ENCODE data around the gene R3HDM2.
A peak's percentile ranks its signal among the peaks of the same experiment; 100 is the strongest.

The R3HDM2 gene

DNA sequence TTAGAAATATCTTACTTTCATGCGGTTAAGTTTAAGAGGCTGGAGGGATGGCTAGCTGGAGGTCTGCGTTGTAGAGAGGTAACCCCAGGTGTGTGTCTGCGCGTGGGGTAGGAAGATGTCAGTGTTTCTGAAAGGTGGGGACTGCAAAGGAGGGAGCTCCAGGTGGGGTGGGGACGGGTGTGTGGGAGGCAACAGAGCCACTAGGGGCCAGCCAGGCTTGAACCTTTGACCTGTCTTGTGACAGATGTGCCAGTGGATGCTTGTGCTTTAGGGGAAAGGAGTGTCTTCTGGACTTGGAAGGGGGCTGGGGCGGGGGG is 29.6 kb upstream of the R3HDM2 start:
- peaks cover 5 to 13% of the 10 kb centered on the region in 2 donors for H3K27me3 ChIP-seq (ENCODE audit: control insufficient read depth in 1 of 2, insufficient read depth in 2 of 2, low read length in 2 of 2)
- H3K9ac ChIP-seq (ENCODE audit: low read depth in 1 of 2, low read length in 2 of 2) = no peak overlapping the region
- no peaks in the 10 kb centered on the region for H3K36me3 ChIP-seq (ENCODE audit: control insufficient read depth in 1 of 2, insufficient read depth in 2 of 2, low read length in 2 of 2)
- H3K27ac ChIP-seq (ENCODE audit: low read depth, low read length) = no peak overlapping the region
- H3K9me3 ChIP-seq (ENCODE audit: control insufficient read depth in 1 of 2, low read length in 2 of 2) = no peaks in the 10 kb centered on the region
- H3K4me1 ChIP-seq (ENCODE audit: control insufficient read depth in 1 of 2, insufficient read depth in 2 of 2, low read length in 2 of 2) = peaks cover 19 to 37% of the 10 kb centered on the region in 2 donors
- peak overlapping the region; percentile 12 to 62 for H3K4me3 ChIP-seq (ENCODE audit: low read depth in 1 of 2, low read length in 2 of 2)

DNA sequence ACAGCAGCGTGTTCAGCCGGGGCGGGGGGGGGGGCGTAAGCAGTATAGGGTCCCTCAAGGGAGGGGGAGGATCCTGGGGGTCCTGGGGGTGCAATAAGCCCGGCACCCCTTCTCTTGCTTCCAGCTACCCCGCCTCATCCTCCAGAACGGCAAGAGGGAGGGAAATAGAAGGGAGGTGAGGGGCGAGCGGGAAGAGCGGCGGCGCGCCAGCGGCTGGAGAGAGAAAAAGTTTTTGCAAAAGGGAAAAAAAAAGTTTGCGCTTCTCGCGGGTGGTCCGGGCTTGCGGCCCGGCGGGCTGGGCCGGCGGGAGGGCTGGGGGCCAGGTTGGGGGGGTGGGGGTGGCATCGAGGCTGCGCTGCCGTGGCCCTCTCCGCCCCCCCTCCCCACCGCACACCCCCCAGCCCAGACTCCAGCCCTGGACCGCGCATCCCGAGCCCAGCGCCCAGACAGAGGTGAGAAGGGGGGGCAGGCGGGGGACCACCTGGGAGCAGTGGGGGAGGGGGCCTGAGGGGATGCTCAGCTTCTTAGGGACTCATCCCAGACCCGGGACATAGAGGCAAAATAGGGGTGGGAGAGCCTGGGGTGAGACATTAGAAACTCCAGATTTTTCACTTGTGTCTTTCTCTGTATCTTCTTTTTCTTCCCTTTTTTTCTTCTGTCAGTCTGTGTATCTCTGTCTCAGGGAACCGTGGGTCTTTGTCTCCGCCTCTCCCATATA is 29.1 kb upstream of the R3HDM2 start, which contains the start of gene GLI1:
Gene GLI1, plus strand, starts transcription at position 36 of the 718 bp plus-strand sequence. CDS start 3,907 bp downstream, outside the sequence.
- H3K27ac ChIP-seq (ENCODE audit: low read depth, low read length) = peak within 1 kb of the TSS; percentile 30

DNA sequence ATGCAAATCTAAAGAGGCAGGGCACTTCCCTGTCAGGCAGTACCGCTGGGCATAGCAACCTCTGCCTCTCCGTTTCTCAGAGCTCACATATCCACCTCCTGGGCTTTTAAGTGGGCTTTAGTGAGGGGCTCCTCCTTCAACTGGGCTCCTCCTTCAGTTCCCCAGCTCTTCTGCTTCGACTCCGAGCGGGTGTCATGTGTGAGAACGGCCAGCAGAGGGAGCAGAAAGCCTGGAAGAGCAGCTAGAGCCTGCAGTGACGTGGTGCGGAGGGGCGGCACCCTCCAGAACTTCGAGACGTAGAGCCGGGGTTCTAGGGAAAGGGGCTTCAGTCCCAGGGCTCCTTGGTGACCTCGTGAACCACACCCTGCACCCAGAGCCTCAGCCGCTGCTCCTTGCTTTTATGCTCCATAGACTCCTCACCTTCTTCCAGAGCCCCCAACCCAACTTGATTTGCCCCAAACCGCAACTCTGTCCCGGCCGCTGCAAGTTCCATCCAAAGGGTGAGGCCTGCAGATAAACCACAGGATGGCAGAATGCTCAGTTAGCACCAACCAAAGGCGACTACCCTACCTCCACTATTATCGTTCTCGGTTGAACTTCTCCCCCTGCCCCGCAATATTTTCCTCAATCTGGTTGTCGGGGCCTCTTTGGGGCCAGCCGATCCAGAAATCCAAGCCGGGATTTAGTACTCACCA is 28.4 kb upstream of the R3HDM2 start:
- Histone ChIP-seq H3K4me3 (ENCODE audit: low read depth in 1 of 2, low read length in 2 of 2) (peak overlapping the region; percentile 93 to 96), H3K27ac (ENCODE audit: low read depth, low read length) (peak overlapping the region; percentile 30), H3K9me3 (ENCODE audit: control insufficient read depth in 1 of 2, low read length in 2 of 2) (no peaks in the 10 kb centered on the region), H3K27me3 (ENCODE audit: control insufficient read depth in 1 of 2, insufficient read depth in 2 of 2, low read length in 2 of 2) (peaks cover 5 to 13% of the 10 kb centered on the region in 2 donors), H3K4me1 (ENCODE audit: control insufficient read depth in 1 of 2, insufficient read depth in 2 of 2, low read length in 2 of 2) (peaks cover 19 to 40% of the 10 kb centered on the region in 2 donors), H3K9ac (ENCODE audit: low read depth in 1 of 2, low read length in 2 of 2) (peak overlapping the region; percentile 71 to 91), H3K36me3 (ENCODE audit: control insufficient read depth in 1 of 2, insufficient read depth in 2 of 2, low read length in 2 of 2) (no peaks in the 10 kb centered on the region)

More for the DNA sequence above, 29.1 kb upstream of the R3HDM2 start, which contains the start of gene GLI1:
- Histone ChIP-seq H3K36me3 (ENCODE audit: control insufficient read depth in 1 of 2, insufficient read depth in 2 of 2, low read length in 2 of 2) (no peaks in the 10 kb centered on the region), H3K4me3 (ENCODE audit: low read depth in 1 of 2, low read length in 2 of 2) (peak within 1 kb of the TSS; percentile 93 to 96), H3K4me1 (ENCODE audit: control insufficient read depth in 1 of 2, insufficient read depth in 2 of 2, low read length in 2 of 2) (peaks cover 19 to 40% of the 10 kb centered on the region in 2 donors), H3K9ac (ENCODE audit: low read depth in 1 of 2, low read length in 2 of 2) (peak within 1 kb of the TSS; percentile 71 to 91), H3K27me3 (ENCODE audit: control insufficient read depth in 1 of 2, insufficient read depth in 2 of 2, low read length in 2 of 2) (peaks cover 5 to 13% of the 10 kb centered on the region in 2 donors), H3K9me3 (ENCODE audit: control insufficient read depth in 1 of 2, low read length in 2 of 2) (no peaks in the 10 kb centered on the region)

DNA sequence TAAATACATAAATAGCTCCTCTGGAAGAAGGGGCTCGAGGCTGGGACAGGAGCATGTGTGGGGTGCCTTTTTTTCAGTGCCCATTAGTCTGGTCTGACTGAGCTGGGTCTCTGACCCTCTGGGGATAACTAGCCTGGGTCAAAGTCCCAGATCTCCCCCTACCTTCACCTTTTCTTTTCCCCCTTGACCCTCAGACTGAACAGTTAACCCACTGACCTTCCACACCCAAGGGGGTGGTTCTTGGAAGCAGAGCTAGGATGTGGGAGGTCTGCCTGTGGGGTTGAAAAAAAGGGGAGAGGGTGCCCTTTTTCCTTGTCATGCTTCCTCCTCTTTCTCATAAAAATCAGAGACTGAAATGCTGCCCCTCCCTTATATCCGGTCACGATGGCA is 27.8 kb upstream of the R3HDM2 start:
- Histone ChIP-seq H3K27ac (ENCODE audit: low read depth, low read length) (peak overlapping the region; percentile 23), H3K4me3 (ENCODE audit: low read depth in 1 of 2, low read length in 2 of 2) (peak overlapping the region; percentile 93 to 96), H3K4me1 (ENCODE audit: control insufficient read depth in 1 of 2, insufficient read depth in 2 of 2, low read length in 2 of 2) (peaks cover 19 to 36% of the 10 kb centered on the region in 2 donors), H3K9me3 (ENCODE audit: control insufficient read depth in 1 of 2, low read length in 2 of 2) (no peaks in the 10 kb centered on the region), H3K9ac (ENCODE audit: low read depth in 1 of 2, low read length in 2 of 2) (peak overlapping the region; percentile 71 to 91), H3K36me3 (ENCODE audit: control insufficient read depth in 1 of 2, insufficient read depth in 2 of 2, low read length in 2 of 2) (no peaks in the 10 kb centered on the region), H3K27me3 (ENCODE audit: control insufficient read depth in 1 of 2, insufficient read depth in 2 of 2, low read length in 2 of 2) (peaks cover 5 to 13% of the 10 kb centered on the region in 2 donors)

DNA sequence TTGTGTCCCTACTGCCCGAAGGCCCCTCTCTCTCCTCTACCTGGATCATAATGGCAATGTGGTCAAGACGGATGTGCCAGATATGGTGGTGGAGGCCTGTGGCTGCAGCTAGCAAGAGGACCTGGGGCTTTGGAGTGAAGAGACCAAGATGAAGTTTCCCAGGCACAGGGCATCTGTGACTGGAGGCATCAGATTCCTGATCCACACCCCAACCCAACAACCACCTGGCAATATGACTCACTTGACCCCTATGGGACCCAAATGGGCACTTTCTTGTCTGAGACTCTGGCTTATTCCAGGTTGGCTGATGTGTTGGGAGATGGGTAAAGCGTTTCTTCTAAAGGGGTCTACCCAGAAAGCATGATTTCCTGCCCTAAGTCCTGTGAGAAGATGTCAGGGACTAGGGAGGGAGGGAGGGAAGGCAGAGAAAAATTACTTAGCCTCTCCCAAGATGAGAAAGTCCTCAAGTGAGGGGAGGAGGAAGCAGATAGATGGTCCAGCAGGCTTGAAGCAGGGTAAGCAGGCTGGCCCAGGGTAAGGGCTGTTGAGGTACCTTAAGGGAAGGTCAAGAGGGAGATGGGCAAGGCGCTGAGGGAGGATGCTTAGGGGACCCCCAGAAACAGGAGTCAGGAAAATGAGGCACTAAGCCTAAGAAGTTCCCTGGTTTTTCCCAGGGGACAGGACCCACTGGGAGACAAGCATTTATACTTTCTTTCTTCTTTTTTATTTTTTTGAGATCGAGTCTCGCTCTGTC is 26.1 kb upstream of the R3HDM2 start:
- Histone ChIP-seq H3K27me3 (ENCODE audit: control insufficient read depth in 1 of 2, insufficient read depth in 2 of 2, low read length in 2 of 2) (peaks cover 5 to 13% of the 10 kb centered on the region in 2 donors), H3K4me1 (ENCODE audit: control insufficient read depth in 1 of 2, insufficient read depth in 2 of 2, low read length in 2 of 2) (peaks cover 19 to 34% of the 10 kb centered on the region in 2 donors), H3K4me3 (ENCODE audit: low read depth in 1 of 2, low read length in 2 of 2) (no peak overlapping the region), H3K9me3 (ENCODE audit: control insufficient read depth in 1 of 2, low read length in 2 of 2) (no peaks in the 10 kb centered on the region), H3K27ac (ENCODE audit: low read depth, low read length) (no peak overlapping the region), H3K9ac (ENCODE audit: low read depth in 1 of 2, low read length in 2 of 2) (no peak overlapping the region), H3K36me3 (ENCODE audit: control insufficient read depth in 1 of 2, insufficient read depth in 2 of 2, low read length in 2 of 2) (no peaks in the 10 kb centered on the region)

DNA sequence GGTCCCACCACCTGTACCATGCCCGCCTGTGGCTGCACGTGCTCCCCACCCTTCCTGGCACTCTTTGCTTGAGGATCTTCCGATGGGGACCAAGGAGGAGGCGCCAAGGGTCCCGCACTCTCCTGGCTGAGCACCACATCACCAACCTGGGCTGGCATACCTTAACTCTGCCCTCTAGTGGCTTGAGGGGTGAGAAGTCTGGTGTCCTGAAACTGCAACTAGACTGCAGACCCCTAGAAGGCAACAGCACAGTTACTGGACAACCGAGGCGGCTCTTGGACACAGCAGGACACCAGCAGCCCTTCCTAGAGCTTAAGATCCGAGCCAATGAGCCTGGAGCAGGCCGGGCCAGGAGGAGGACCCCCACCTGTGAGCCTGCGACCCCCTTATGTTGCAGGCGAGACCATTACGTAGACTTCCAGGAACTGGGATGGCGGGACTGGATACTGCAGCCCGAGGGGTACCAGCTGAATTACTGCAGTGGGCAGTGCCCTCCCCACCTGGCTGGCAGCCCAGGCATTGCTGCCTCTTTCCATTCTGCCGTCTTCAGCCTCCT is 25.4 kb upstream of the R3HDM2 start:
- peaks cover 17 to 30% of the 10 kb centered on the region in 2 donors for H3K4me1 ChIP-seq (ENCODE audit: control insufficient read depth in 1 of 2, insufficient read depth in 2 of 2, low read length in 2 of 2)
- peaks cover 5 to 11% of the 10 kb centered on the region in 2 donors for H3K27me3 ChIP-seq (ENCODE audit: control insufficient read depth in 1 of 2, insufficient read depth in 2 of 2, low read length in 2 of 2)
- no peaks in the 10 kb centered on the region for H3K36me3 ChIP-seq (ENCODE audit: control insufficient read depth in 1 of 2, insufficient read depth in 2 of 2, low read length in 2 of 2)
- H3K27ac ChIP-seq (ENCODE audit: low read depth, low read length) = no peak overlapping the region
- no peaks in the 10 kb centered on the region for H3K9me3 ChIP-seq (ENCODE audit: control insufficient read depth in 1 of 2, low read length in 2 of 2)
- peak overlapping the region; percentile 17 to 46 for H3K4me3 ChIP-seq (ENCODE audit: low read depth in 1 of 2, low read length in 2 of 2)
- H3K9ac ChIP-seq (ENCODE audit: low read depth in 1 of 2, low read length in 2 of 2) = peak overlapping the region in 1 of 2 donors; percentile 26

DNA sequence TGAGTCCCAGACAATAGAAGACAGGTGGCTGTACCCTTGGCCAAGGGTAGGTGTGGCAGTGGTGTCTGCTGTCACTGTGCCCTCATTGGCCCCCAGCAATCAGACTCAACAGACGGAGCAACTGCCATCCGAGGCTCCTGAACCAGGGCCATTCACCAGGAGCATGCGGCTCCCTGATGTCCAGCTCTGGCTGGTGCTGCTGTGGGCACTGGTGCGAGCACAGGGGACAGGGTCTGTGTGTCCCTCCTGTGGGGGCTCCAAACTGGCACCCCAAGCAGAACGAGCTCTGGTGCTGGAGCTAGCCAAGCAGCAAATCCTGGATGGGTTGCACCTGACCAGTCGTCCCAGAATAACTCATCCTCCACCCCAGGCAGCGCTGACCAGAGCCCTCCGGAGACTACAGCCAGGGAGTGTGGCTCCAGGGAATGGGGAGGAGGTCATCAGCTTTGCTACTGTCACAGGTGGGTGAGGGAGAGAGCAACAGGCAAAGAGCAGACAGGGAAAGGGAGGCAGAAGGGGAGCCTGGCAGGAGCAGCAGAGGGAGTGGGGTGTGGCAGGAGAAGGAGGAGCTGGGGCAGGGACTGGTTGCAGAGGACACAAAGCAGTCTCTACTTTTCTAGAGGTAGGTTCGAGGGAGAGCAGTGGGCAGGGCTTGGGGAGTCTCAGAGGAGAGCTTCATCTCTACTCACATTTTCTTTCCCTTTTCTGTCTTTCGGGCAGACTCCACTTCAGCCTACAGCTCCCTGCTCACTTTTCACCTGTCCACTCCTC is 24.7 kb upstream of the R3HDM2 start:
- Histone ChIP-seq H3K27me3 (ENCODE audit: control insufficient read depth in 1 of 2, insufficient read depth in 2 of 2, low read length in 2 of 2) (peaks cover 0 to 4% of the 10 kb centered on the region in 2 donors), H3K9ac (ENCODE audit: low read depth in 1 of 2, low read length in 2 of 2) (peak overlapping the region in 1 of 2 donors; percentile 26), H3K4me1 (ENCODE audit: control insufficient read depth in 1 of 2, insufficient read depth in 2 of 2, low read length in 2 of 2) (peaks cover 12 to 23% of the 10 kb centered on the region in 2 donors), H3K9me3 (ENCODE audit: control insufficient read depth in 1 of 2, low read length in 2 of 2) (no peaks in the 10 kb centered on the region), H3K36me3 (ENCODE audit: control insufficient read depth in 1 of 2, insufficient read depth in 2 of 2, low read length in 2 of 2) (no peaks in the 10 kb centered on the region), H3K27ac (ENCODE audit: low read depth, low read length) (no peak overlapping the region), H3K4me3 (ENCODE audit: low read depth in 1 of 2, low read length in 2 of 2) (peak overlapping the region; percentile 17 to 46)

DNA sequence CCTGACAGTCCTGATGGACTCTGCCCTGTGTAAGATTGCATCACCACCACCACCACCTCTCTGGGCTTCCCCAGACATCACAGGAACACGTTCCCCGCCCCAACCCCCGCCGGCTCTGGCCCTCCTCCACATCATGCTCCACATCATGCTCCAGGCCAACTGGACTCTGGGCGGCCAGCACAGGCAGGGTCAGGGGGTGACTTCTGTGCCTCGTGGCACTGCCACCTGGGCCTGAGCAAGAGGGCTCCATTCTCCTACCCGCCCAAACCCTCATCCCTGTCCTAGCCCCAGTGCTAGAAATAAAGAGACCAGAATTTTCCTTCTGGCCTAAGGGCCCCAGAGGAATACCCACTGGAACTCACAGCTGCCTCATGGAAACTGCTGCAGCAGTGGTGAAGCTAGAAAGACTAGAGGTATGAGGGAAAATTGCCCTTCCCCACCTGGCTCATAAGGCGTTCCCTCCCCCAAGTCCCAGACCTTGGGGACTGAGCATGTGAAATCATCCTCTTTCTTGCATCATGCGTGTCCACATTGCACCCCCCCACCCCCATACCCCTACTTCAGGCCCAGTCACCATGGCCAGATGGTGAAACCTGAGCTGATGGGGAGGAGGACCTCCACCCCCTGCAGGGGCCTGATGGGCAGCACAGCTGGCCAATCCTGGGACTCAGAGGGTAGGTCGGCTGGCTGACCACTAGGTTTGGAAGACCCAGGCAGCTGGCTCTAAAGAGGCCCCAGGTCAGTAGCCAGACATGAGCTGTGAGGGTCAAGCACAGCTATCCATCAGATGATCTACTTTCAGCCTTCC is 23.9 kb upstream of the R3HDM2 start, which contains the start of gene INHBE:
Gene INHBE, plus strand, starts transcription at position 742 of the 808 bp plus-strand sequence. CDS start 230 bp downstream, outside the sequence.
- H3K4me1 ChIP-seq (ENCODE audit: control insufficient read depth in 1 of 2, insufficient read depth in 2 of 2, low read length in 2 of 2) = peaks cover 12 to 19% of the 10 kb centered on the region in 2 donors
- peaks cover 0 to 2% of the 10 kb centered on the region in 2 donors for H3K27me3 ChIP-seq (ENCODE audit: control insufficient read depth in 1 of 2, insufficient read depth in 2 of 2, low read length in 2 of 2)
- H3K27ac ChIP-seq (ENCODE audit: low read depth, low read length) = no peak within 1 kb of the TSS
- no peaks in the 10 kb centered on the region for H3K36me3 ChIP-seq (ENCODE audit: control insufficient read depth in 1 of 2, insufficient read depth in 2 of 2, low read length in 2 of 2)
- H3K9me3 ChIP-seq (ENCODE audit: control insufficient read depth in 1 of 2, low read length in 2 of 2) = no peaks in the 10 kb centered on the region
- H3K9ac ChIP-seq (ENCODE audit: low read depth in 1 of 2, low read length in 2 of 2) = peak within 1 kb of the TSS in 1 of 2 donors; percentile 26
- H3K4me3 ChIP-seq (ENCODE audit: low read depth in 1 of 2, low read length in 2 of 2) = peak within 1 kb of the TSS; percentile 17 to 46

DNA sequence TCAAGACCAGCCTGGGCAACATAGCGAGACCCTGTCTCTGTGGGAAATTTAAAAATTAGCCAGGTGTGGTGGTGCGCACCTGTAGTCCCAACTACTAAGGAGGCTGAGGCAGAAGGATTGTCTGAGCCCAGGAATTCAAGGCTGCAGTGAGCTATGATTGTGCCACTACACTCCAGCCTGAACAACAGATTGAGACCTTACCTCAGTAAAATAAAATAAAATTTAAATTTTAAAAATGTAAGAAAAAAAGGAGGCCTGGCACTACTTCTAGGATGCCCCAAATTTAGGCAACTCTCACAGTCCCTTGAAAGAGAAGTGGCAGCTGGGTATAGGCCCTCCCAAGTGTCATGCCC is 23.3 kb upstream of the R3HDM2 start:
- no peaks in the 10 kb centered on the region for H3K36me3 ChIP-seq (ENCODE audit: control insufficient read depth in 1 of 2, insufficient read depth in 2 of 2, low read length in 2 of 2)
- no peaks in the 10 kb centered on the region for H3K9me3 ChIP-seq (ENCODE audit: control insufficient read depth in 1 of 2, low read length in 2 of 2)
- peaks cover 0 to 2% of the 10 kb centered on the region in 2 donors for H3K27me3 ChIP-seq (ENCODE audit: control insufficient read depth in 1 of 2, insufficient read depth in 2 of 2, low read length in 2 of 2)
- peaks cover 12 to 17% of the 10 kb centered on the region in 2 donors for H3K4me1 ChIP-seq (ENCODE audit: control insufficient read depth in 1 of 2, insufficient read depth in 2 of 2, low read length in 2 of 2)
- no peak overlapping the region for H3K4me3 ChIP-seq (ENCODE audit: low read depth in 1 of 2, low read length in 2 of 2)
- no peak overlapping the region for H3K9ac ChIP-seq (ENCODE audit: low read depth in 1 of 2, low read length in 2 of 2)
- no peak overlapping the region for H3K27ac ChIP-seq (ENCODE audit: low read depth, low read length)
